Right renal pelvis (tissue), 4 donors: ENCODE results near the gene UCP2. TPM values are rescaled to one million over a fixed set of nuclear protein-coding genes. Genes with fewer than 3 reads are reported as not detected.
"Not testable (repeated sequence)": the region's sequence is repeated elsewhere in the genome, so short reads cannot be mapped to it uniquely, and the experiment has no call there.

Experiments used
- DNase-seq, 4 donors: peaks; one replicate each; pipeline ENCODE4 v3.0.0-alpha.2; 2013; ENCODE audit warnings: low read depth in 4 of 4, low spot score in 3 of 4, missing footprints in 1 of 4
- polyA plus RNA-seq, 4 donors: library from polyadenylated mRNA; unstranded; fragments of 120-200 nt; gene quantifications; one replicate each; pipeline ENCODE4 v1.2.1, GENCODE V29; 2013; ENCODE audit not compliant: insufficient read length in 4 of 4

UCP2 gene
- polyA plus RNA-seq, 4 donors = 51.6 to 82.1 (median 73.9) TPM

DNA sequence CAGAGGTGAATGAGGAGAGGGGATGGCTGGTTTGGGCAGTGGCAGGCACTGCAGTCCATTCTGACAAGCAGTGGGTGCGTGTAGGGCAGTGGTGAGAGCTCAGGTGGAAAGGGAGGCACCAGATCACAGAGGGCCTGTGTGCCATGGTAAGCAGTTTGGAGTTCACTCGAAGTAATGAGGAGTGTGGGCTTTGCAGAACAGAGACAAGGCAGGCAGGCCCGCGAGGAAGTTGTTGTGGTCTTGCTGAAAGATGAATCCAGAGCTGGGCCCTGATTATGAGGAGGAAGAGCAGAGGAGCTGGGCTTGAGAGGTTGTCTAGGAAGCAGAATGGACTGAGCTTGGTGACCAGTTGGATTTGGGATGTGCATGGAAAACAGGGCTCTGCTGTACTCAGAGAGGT is 33.4 kb downstream of the UCP2 start:
- no peak for DNase-seq

GRCh38 chr11:73946798-73947458 is 35.7 kb downstream of the UCP2 start:
- no peak for DNase-seq

DNA sequence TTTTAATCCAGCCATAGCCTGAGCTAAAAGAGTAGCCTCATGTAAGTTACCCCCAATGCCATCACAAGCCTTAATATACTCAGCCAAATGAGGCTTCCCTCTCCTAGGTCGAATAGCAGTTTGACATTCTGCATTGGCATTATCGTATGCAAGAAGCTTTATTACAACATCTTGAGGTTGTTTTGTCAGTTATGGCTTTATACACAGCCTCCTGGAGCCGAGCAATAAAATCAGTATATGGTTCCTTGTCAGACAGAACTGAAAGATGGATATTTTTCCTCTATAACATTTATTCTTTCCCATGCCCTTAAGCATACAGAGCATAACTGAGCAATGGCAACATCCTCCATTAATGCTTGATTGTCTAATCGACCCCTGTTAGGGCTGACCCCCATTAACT is 37.2 kb downstream of the UCP2 start:
- DNase-seq = no peak

- DNase-seq = no peak
Measured at GRCh38 chr11:73944901-73945300, 37.7 kb downstream of the UCP2 start.

DNA sequence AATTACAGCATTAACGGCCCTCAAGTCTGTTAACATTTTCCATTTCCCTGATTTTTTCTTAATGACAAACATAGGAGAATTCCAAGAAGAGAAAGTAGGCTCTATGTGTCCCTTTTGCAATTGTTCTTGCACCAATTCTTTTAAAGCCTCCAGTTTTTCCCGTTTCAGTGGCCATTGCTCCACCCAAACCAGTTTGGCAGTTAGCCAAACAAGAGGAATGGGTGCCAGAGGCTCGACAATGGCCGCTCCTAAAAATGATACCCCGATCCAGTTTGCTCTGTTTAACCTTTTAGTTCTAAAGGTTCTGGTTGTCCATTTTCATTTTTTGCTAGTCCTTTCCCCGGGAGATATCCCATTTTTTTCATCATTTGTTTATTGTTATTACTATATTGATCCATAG is 38.6 kb downstream of the UCP2 start:
- DNase-seq = no peak

DNA sequence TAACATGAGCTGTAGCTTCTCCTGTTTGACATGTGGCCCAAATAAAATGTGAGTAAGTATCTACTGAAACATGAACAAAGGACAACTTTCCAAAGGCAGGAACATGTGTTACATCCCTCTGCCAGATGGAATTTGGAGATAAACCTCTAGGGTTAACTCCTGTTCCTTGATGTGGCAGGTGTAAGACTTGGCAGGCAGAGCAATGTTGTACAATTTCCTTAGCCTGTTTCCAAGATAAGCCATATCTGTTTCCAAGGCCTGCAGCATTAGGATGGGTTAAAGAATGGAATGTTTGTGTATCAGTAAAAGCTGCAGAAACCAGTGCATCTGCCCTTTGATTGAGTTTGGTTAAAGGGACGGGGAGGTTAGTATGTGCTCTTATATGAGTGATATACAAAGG is 40.6 kb downstream of the UCP2 start:
- DNase-seq = no peak

- DNase-seq = no peak
Measured at GRCh38 chr11:73940801-73941570, 41.7 kb downstream of the UCP2 start.

- DNase-seq = no peak
Measured at GRCh38 chr11:73939096-73939495, 43.5 kb downstream of the UCP2 start.

- DNase-seq = not testable (repeated sequence)
Measured at GRCh38 chr11:73936047-73936446, 46.6 kb downstream of the UCP2 start.

GRCh38 chr11:73932781-73933180 is 49.9 kb downstream of the UCP2 start:
- DNase-seq = no peak

DNA sequence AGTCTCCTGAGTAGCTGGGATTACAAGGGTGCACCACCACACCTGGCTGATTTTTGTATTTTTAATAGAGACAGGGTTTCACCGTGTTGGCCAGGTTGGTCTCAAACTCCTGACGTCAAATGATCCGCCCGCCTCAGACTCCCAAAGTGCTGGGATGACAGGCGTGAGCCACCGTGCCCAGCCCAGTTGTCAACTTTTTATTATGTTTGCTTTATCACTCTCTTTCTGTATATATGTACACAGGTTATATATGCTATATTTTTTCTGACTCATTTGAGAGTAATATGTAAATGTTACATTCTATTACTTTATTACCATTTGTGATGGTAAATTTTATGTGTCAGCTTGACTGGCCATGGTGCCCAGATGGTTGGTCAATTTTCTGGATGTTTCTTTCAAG is 50.7 kb downstream of the UCP2 start:
- no peak for DNase-seq

- DNase-seq = peak in 2 of 4 donors; percentile 5 to 23
Measured at GRCh38 chr11:73931039-73931645, 51.5 kb downstream of the UCP2 start.

- DNase-seq = no peak
Measured at GRCh38 chr11:73929388-73929787, 53.3 kb downstream of the UCP2 start.

Other genes starting within 250 kb of the UCP2 start
- 100 to 1,000 TPM; 117 to 132 (median 129) TPM for gene RAB6A, start 221.8 kb downstream of the UCP2 start, polyA plus RNA-seq
- 10 to 100 TPM; 63.7 to 71.8 (median 67.6) TPM for gene MRPL48, start 195.0 kb downstream of the UCP2 start, polyA plus RNA-seq
- 10 to 100 TPM; 66.9 to 76.0 (median 69.5) TPM for gene COA4, start 106.0 kb downstream of the UCP2 start, polyA plus RNA-seq
- 10 to 100 TPM; 29.6 to 36.5 (median 34.7) TPM for gene PAAF1, start 105.8 kb downstream of the UCP2 start, polyA plus RNA-seq
- 1 to 10 TPM; 2.1 to 4.4 (median 3.7) TPM for gene DNAJB13, start 31.8 kb downstream of the UCP2 start, polyA plus RNA-seq
- 1 to 10 TPM; 2.1 to 2.3 (median 2.2) TPM for gene UCP3, start 26.2 kb upstream of the UCP2 start, polyA plus RNA-seq
- gene C2CD3, start 188.2 kb upstream of the UCP2 start, polyA plus RNA-seq = 10 to 100 TPM; 19.2 to 24.7 (median 23.4) TPM
- gene PPME1, start 188.4 kb upstream of the UCP2 start, polyA plus RNA-seq = 10 to 100 TPM; 36.8 to 41.4 (median 39.6) TPM